Cortex of kidney (tissue), 1 donor: ENCODE measurements around the gene MUTYH.

ENCODE experiments used
- DNase-seq: peaks from one replicate; lab custom pipeline; 2025; lab: John Stamatoyannopoulos, UW

Gene MUTYH

GRCh38 chr1:45348966-45349677, 8.9 kb upstream of the MUTYH start:
- no peak for DNase-seq

DNA sequence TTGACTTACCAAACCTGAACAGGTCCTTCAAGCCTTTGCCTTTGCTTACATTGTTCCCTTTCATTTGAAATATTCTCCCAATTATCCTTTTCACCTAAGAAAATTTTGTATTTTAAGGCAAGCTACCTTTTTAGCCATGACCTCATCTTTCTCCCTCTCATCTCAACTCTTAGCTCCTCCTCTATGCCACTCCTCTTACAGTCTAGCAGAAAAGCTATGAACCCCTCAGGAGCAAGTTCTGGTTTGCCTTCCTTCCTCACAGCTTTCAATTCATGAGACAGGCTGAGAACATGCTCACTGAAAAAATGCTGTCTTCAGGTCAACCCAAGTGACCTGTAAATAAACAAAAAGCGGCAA, 8.3 kb upstream of the MUTYH start:
- no peak for DNase-seq

DNA sequence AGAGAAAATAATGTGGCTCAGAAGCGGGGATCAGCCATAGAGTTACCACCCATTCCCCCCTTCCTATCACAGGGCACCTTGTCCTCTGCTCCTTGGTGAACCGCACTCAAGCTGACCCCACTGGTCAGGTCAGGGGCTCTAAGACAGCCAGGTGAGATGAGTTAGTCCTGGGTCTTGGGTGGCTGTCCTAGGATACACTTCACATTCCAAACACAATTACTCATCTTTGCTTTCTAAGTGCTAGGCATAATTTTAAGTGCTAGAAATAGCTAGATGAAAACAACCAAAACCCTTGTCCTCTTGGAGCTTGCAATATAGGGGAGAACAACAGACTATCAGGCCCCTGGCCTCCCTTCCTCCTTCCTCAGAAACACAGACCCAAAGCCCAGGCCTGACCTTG, 7.8 kb upstream of the MUTYH start:
- DNase-seq, result no peak

- no peak for DNase-seq
Observed at GRCh38 chr1:45346473-45346872, 6.2 kb upstream of the MUTYH start.

GRCh38 chr1:45345014-45345413, 4.8 kb upstream of the MUTYH start:
- no peak for DNase-seq

GRCh38 chr1:45344499-45344898, 4.3 kb upstream of the MUTYH start:
- DNase-seq, result no peak

- no peak for DNase-seq
Observed at GRCh38 chr1:45340816-45341466, 701 bp upstream of the MUTYH start.

DNA sequence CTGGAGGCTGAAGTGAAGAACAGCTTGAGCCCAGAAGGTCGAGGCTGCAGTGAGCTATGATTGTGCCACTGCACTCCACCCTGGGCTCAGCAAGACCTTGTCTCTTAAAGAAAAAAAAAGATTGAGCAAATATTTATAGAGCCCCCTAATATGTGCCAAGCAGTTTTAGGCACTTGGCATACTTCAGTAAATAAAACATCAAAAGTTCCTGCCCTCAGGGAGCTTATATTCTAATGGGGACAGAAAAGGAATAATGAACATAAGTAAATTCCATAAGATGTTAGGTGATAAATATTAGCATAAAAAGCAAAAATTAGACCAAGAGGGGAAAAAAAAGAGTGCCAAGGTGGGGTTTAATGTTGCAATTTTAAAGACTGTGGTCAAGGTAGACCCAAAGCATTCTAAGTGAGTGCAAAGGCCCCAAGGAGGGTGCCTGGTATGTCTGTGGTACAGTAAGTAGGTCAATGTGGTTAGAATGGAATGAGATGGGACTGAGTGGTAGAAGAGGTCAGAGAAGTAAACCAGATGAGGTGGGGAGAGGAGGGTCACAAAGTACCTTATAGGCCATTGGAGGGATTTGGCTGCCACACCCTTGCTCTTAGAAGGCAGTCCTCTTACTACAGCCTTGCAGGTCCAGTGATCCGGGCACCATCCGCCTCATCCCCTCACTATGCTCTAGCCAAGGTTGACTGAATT, 2.5 kb downstream of the MUTYH start:
- DNase-seq, result no peak

DNA sequence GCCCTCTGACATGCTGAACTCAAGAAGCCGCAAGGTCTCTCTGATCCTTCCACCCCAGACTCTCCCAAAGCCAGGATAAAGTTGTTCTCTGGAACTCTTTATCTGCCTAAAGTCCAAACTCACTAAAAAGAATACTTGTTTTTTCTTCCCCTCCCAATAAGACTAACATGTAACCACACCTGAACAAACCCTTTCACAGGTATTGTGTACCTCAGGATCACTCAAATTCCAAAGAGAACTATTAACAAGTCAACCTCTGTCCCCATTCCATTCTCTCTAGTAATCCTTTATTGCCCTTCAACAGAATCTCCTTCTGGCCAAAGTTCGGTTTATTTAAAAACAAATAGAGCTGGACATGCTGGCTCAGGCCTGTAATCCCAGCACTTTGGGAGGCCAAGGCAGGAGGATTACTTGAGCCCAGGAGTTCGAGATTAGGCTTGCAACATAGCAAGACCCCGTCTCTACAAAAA, 4.3 kb downstream of the MUTYH start:
- DNase-seq, result no peak

- DNase-seq, result no peak
Observed at GRCh38 chr1:45334308-45335245, 5.7 kb downstream of the MUTYH start.

GRCh38 chr1:45332346-45332720, 7.9 kb downstream of the MUTYH start:
- DNase-seq, result no peak

- DNase-seq, result no peak
Observed at GRCh38 chr1:45331436-45332345, 8.5 kb downstream of the MUTYH start.

DNA sequence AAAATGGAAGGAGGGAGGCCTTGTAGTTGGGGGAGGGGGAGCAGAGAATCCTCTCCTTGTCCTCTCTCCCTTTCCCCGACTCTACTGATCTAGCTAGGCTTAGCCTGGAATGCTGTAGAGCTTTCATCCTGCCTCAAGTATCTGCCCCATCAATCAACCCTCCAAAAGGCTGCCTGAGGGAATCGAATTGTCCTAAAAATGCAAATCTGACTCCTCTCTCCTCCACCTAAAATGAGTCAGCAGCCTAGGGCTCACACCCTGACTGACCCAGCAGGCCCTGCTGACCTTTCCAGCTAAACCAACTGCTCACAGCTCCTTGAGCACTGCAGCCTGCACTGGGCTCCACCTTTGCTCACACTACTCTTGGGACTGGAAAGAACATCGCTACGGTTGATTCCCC, 10.8 kb downstream of the MUTYH start:
- DNase-seq, result no peak

DNA sequence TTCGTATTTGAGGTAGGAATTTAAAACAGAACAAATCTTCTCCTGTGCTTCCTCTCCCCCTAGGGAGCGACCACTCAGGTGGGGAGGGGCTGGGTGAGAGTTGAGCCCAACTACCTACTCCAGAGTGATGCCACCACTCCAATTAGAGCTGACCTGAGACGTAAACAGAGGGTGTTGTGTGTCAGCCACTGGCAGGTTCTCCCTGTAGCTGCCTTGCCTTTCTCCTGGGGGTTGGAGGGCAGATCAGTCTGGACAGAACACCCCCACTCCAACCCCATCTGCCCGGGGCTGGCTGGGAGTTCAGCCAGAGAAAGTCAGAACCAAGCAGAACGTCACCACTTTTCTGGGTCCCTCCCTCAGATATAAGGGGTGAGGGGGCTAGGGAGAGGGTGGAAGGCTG, 11.6 kb downstream of the MUTYH start:
- no peak for DNase-seq

GRCh38 chr1:45327644-45328515, 12.4 kb downstream of the MUTYH start:
- no peak for DNase-seq

DNA sequence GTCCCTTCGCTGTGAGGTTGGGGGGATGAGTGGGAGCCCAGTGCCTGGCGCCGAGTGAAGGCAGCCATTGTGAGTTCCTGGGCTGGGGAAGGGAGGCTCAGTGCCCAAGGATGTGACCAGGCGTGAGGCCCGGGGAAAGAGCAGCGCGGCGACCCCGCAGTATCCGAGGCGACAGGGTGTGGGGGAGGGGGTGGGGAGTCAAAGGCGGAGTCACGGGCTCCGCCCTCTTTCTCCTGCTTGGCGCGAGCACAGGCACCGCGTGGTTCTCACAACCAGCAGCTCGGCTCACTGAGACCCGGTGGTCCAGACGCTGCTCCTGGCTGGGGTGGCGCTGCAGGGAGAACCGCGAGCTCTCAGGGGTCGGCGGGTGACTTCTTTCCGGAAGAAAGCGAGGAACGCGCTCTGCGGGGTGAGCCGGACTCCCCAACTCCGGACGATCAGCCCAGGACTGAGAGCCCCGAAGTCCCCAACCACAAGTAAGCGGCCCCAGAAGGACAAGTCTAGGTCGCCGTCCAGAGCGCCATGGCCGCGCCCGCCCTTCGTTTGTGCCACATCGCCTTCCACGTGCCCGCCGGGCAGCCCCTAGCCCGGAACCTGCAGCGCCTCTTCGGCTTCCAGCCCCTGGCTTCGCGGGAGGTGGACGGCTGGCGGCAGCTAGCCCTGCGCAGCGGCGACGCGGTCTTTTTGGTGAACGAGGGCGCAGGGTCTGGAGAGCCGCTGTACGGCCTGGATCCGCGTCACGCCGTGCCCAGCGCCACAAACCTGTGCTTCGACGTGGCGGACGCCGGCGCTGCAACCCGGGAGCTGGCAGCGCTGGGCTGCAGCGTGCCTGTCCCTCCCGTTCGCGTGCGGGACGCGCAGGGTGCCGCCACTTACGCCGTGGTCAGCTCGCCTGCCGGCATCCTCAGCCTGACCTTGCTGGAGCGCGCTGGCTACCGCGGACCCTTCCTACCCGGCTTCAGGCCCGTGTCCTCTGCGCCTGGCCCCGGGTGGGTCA, 13.3 kb downstream of the MUTYH start, which contains the start of gene HPDL:
HPDL (plus strand) TSS at position 269 of the 997 bp plus-strand sequence; CDS start at position 523, 254 bp downstream.
- DNase-seq, result no peak

GRCh38 chr1:45325851-45326506, 14.3 kb downstream of the MUTYH start:
- no peak for DNase-seq

GRCh38 chr1:45322486-45323040, 17.7 kb downstream of the MUTYH start:
- no peak for DNase-seq
